Stomach (tissue), 4 donors: ENCODE results near the gene NPY.

ENCODE experiments used
- POLR2A ChIP-seq, 4 donors: fragments of 450-650 bp; IDR thresholded peaks; one replicate each; pipeline ENCODE4 v1.6.1; 2016; ENCODE audit warnings: antibody characterized with exemption in 4 of 4, control low read depth in 2 of 4, mild to moderate bottlenecking in 1 of 4, moderate library complexity in 1 of 4
- POLR2AphosphoS5 ChIP-seq, 3 donors: sonication (generic); formaldehyde crosslinking; IDR thresholded peaks; one replicate each; pipeline ENCODE4 v1.6.1; 2016; ENCODE audit warnings: antibody characterized with exemption in 3 of 3
- TF ChIP-seq, protein P1 (sequence below), 7 experiments: fragments of 450-650 bp in 4 of 7; fragments of 200-600 bp in 3 of 7; sonication (generic) in 3 of 7; IDR thresholded peaks; one replicate each; pipeline ENCODE4 v1.5.1; 2016 to 2019; ENCODE audit warnings: antibody characterized with exemption in 7 of 7, control low read depth in 2 of 7, mild to moderate bottlenecking in 1 of 7

DNA sequence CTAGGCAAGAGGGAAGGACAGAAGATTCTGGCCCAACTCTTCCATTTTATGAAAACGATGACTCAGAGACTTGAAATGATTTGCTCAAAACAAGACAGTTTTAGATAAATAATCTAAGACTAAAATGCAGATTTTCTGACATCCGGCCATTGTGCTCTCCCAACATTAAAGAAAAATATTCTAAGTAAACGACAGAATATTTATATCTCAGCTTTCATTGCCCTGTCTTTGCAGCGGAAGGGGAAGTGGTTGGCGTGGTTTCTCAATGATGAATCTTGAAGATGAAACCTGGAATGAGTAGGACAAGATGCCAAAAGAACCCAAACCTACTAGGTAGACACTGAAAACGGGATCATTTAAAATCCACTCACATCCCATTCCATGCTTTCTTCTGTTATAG lies 28.9 kb upstream of the NPY start:
- TF ChIP-seq, protein P1, sequence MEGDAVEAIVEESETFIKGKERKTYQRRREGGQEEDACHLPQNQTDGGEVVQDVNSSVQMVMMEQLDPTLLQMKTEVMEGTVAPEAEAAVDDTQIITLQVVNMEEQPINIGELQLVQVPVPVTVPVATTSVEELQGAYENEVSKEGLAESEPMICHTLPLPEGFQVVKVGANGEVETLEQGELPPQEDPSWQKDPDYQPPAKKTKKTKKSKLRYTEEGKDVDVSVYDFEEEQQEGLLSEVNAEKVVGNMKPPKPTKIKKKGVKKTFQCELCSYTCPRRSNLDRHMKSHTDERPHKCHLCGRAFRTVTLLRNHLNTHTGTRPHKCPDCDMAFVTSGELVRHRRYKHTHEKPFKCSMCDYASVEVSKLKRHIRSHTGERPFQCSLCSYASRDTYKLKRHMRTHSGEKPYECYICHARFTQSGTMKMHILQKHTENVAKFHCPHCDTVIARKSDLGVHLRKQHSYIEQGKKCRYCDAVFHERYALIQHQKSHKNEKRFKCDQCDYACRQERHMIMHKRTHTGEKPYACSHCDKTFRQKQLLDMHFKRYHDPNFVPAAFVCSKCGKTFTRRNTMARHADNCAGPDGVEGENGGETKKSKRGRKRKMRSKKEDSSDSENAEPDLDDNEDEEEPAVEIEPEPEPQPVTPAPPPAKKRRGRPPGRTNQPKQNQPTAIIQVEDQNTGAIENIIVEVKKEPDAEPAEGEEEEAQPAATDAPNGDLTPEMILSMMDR (IDR thresholded peaks at IDR 0.05) = no peak
- TF ChIP-seq POLR2AphosphoS5 (IDR thresholded peaks at IDR 0.05) (no peak), POLR2A (IDR thresholded peaks at IDR 0.05) (no peak)
